Aorta (tissue), 5 donors: ENCODE measurements around the gene NPR1. TPM values are rescaled to one million over a fixed set of nuclear protein-coding genes. Genes with fewer than 3 reads are reported as not detected.
"Not testable (repeated sequence)": the region's sequence is repeated elsewhere in the genome, so short reads cannot be mapped to it uniquely, and the experiment has no call there.

ENCODE experiments used
- ATAC-seq: fragments of 200-7000 bp; cut with Tn5 transposase; one replicate; pipeline ENCODE4 v1.9.1; 2022; ENCODE audit warnings: moderate library complexity; ENCODE audit not compliant: low FRiP score
- DNase-seq, 2 donors: peaks; one replicate each; pipeline ENCODE4 v3.0.0-alpha.2; 2020
- H3K27ac ChIP-seq, 2 donors: one replicate each; pipeline ENCODE4 v1.5.1; 2013; ENCODE audit warnings: low read length in 2 of 2, mild to moderate bottlenecking in 2 of 2, moderate library complexity in 2 of 2, control low read depth in 1 of 2, inconsistent platforms in 1 of 2, low read depth in 1 of 2
- H3K27me3 ChIP-seq, 2 donors: one replicate each; pipeline ENCODE4 v1.6.1; 2013; ENCODE audit warnings: control low read depth in 1 of 2, low read length in 1 of 2, mild to moderate bottlenecking in 1 of 2, moderate library complexity in 1 of 2; ENCODE audit not compliant: insufficient read depth in 2 of 2, control insufficient read depth in 1 of 2
- H3K36me3 ChIP-seq, 2 donors: one replicate each; pipeline ENCODE4 v1.6.1; 2013; ENCODE audit warnings: control low read depth in 1 of 2, low read length in 1 of 2, mild to moderate bottlenecking in 1 of 2; ENCODE audit not compliant: insufficient read depth in 2 of 2, control insufficient read depth in 1 of 2
- H3K4me1 ChIP-seq, 2 donors: one replicate each; pipeline ENCODE4 v1.6.1; 2013; ENCODE audit warnings: low read length in 2 of 2, control low read depth in 1 of 2, mild to moderate bottlenecking in 1 of 2, moderate library complexity in 1 of 2; ENCODE audit not compliant: insufficient read depth in 2 of 2, control insufficient read depth in 1 of 2
- H3K4me3 ChIP-seq, 2 donors: one replicate each; pipeline ENCODE4 v1.5.1; 2013; ENCODE audit warnings: low read length in 2 of 2, control low read depth in 1 of 2, mild to moderate bottlenecking in 1 of 2
- H3K9me3 ChIP-seq: one replicate; pipeline ENCODE4 v1.6.1; 2013; ENCODE audit warnings: mild to moderate bottlenecking, low read length; ENCODE audit not compliant: control insufficient read depth
- WGBS, 2 donors: extraction: QIAGEN DNeasy Blood & Tissue Kit; methylation state at CpG; one replicate each; pipeline ENCODE4 v1.1.7; 2013; 5-methylcytosine and 5-hydroxymethylcytosine counted together
- intact Hi-C, 2 donors: fragments of 100-400 bp; cut with DNase I; formaldehyde crosslinking; loops; one replicate each; pipeline versions ENCODE4 v1.14.2 to v1.15.0; 2022
- polyA plus RNA-seq, 2 donors: library from polyadenylated mRNA; stranded (reverse); fragments of 200-250 nt; gene quantifications; one replicate each; pipeline ENCODE4 v1.2.3, GENCODE V29; 2013
- total RNA-seq, 2 donors: library from RNA; stranded (reverse); fragmentation: NEBNext Ultra II Directional; extraction: Animal tissue kit (Norgen Biotek cat#: 25700); gene quantifications; one replicate each; pipeline ENCODE4 v1.2.1, GENCODE V29; 2021
- donor health status: healthy with polysubstance abuse.
- donor health status: Bipolar disorder and iron deficiency.
- donor health status: DM: no; HTN: no; CAD: no.
- donor health status: DM: no; HTN: no; CAD: no.
- donor health status: DM: yes; HTN: yes; CAD: no.

The NPR1 gene
- total and polyA plus RNA-seq, 4 donors, result 39.4 to 168 (median 113) TPM

DNA sequence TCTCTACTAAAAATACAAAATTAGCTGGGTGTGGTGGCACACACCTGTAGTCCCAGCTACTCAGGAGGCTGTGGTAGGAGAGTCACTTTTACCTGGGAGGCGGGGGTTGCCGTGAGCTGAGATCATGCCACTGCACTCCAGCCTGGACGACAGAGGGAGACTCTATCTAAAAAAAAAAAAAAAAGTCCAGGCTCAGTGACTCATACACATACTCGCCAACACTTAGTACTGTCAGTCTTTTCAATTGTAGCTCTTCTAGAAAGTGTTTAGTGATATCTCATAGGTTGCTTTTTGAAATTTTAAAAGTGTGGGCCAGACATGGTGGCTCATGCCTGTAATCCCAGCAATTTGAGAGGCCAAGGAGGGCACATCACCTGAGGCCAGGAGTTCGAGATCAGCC is 37.7 kb downstream of the NPR1 start:
- ATAC-seq, H3K9me3 ChIP-seq, H3K27me3 ChIP-seq, H3K36me3 ChIP-seq, H3K4me1 ChIP-seq, H3K4me3 ChIP-seq, DNase-seq, H3K27ac ChIP-seq, intact Hi-C loops: not testable (repeated sequence)
- WGBS, 2 donors, result 80 to 83% methylated on average over 5 of the region's 5 CpGs

DNA sequence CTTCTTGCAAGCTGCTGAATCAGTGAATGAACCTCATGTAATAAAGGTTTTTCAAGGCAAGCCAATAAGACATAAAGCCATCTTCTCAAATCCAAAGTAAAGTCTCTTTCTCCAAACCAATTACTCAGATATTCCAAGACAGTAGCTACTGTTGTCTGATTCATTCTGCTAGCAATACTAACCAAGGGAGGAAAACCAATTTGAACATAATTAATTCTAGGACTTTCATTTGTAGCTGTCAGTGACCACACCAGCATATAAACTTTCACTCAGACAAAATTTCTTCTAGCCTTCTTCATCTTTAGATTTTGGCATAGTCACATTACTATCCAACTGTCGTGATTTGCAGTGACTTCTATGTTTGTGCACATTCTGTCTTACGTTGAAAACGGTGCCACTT is 38.8 kb downstream of the NPR1 start:
- intact Hi-C loops, result no loop called here
- H3K27ac ChIP-seq, result no peak overlapping the region
- 79 to 81% methylated on average over 3 of the region's 3 CpGs for WGBS, 2 donors
- no peaks in the 10 kb centered on the region for H3K9me3 ChIP-seq
- H3K4me1 ChIP-seq, result no peaks in the 10 kb centered on the region
- DNase-seq (no peak), ATAC-seq (no peak)
- no peak overlapping the region for H3K4me3 ChIP-seq
- H3K27me3 ChIP-seq, result no peaks in the 10 kb centered on the region
- no peaks in the 10 kb centered on the region for H3K36me3 ChIP-seq

DNA sequence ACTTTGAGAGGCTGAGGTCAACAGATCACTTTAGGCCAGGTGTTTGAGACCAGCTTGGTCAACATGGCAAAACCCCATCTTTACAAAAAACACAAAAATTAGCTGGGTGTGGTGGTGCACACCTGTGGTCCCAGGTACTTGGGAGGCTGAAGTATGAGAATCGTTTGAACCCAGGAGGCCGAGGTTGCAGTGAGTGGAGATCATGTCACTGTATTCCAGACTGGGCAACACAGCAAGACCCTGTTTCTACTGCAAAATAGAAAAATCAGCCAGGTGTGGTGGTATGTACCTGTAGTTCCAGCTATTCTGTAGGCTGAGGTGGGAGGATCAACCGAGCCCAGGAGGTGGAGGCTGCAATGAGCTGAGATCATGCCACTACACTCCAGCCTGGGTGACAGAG is 45.2 kb downstream of the NPR1 start:
- intact Hi-C loops, result no loop called here
- DNase-seq (no peak), ATAC-seq (no peak)
- no peaks in the 10 kb centered on the region for H3K4me1 ChIP-seq
- no peaks in the 10 kb centered on the region for H3K27me3 ChIP-seq
- H3K27ac ChIP-seq, result no peak overlapping the region
- H3K9me3 ChIP-seq, result no peaks in the 10 kb centered on the region
- H3K4me3 ChIP-seq, result no peak overlapping the region
- no peaks in the 10 kb centered on the region for H3K36me3 ChIP-seq
- WGBS, 2 donors, result 93 to 96% methylated on average over 3 of the region's 3 CpGs

DNA sequence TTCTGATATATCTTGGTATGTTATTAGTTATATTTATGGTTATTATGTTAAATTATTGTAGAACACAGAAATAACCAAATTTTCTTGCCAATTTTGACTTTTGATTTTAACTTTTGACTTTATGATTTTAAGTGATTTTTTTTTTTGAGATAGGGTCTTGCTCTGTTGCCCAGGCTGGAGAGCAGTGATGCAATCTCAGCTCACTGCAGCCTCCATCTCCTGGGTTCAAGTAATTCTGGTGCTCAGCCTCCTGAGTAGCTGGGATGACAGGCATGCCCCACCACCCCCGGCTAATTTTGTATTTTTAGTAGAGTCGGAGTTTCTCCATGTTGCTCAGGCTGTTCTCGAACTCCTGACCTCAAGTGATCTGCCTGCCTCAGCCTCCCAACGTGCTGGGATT is 46.1 kb downstream of the NPR1 start:
- whole genome bisulfite sequencing, 2 donors, result 88 to 89% methylated on average over 4 of the region's 4 CpGs
- DNase-seq, H3K36me3 ChIP-seq, H3K4me1 ChIP-seq, H3K27me3 ChIP-seq, H3K27ac ChIP-seq, ATAC-seq, H3K4me3 ChIP-seq, intact Hi-C loops, H3K9me3 ChIP-seq: not testable (repeated sequence)

DNA sequence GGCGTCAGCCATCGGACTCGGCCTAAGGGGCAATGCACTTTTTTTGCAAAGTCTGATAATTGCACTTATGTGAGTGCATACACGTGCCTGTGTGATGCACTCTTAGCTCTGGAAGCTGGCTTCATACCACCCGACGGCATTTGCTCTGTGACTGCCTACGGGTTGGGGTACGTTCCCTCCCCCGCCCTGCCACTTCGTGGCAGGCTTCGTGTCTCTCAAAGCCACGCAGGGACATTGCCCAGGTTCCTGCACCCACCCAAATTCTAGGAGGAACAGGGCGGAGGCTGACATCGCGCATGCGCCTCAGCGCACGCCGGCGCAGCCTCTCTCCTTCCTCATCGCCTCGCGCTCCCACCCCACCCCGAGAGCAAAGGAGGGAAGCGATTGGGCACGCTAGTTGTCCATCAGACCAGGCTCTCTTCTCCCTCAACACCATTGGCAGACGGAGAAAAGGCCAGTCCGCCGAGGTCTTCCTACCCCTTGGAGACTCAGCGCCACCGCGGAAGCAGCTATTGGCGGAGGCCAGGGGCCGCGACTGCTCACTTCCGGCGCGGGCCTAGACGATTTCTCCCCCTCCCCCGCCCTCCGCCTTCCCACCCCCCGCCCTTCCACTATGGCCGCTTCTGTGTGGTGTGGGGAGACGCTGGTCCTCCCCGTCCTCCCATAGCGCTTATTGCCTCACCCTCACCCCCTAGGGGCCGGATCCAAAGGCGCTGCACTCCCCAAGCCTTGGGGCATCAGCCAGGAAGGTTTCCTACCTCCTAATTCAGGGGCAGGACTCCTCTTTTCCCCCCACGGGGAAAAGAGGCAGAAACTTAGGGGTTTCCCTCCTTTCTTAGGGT is 49.2 kb downstream of the NPR1 start, which contains the start of gene INTS3:
INTS3 (plus strand) TSS at position 588 of the 842 bp plus-strand sequence. CDS start 585 bp downstream, outside the sequence.
- Histone ChIP-seq H3K36me3 (no peaks in the 10 kb centered on the region), H3K27me3 (no peaks in the 10 kb centered on the region), H3K4me1 (no peaks in the 10 kb centered on the region), H3K27ac (peak within 1 kb of the TSS; percentile 84 to 99), H3K9me3 (no peaks in the 10 kb centered on the region), H3K4me3 (peak within 1 kb of the TSS; percentile 82 to 89)
- peak; percentile 100 for ATAC-seq
- intact Hi-C loops, result loop anchor here in 1 of 2 donors (1.0 to 2.0 kb wide), 2 partner anchors 21 to 30 kb away; no protein-coding TSS in a partner anchor
- WGBS, 2 donors, result 0 to 1% methylated on average over 48 to 49 of the region's 49 CpGs
- peak; percentile 100 for DNase-seq

DNA sequence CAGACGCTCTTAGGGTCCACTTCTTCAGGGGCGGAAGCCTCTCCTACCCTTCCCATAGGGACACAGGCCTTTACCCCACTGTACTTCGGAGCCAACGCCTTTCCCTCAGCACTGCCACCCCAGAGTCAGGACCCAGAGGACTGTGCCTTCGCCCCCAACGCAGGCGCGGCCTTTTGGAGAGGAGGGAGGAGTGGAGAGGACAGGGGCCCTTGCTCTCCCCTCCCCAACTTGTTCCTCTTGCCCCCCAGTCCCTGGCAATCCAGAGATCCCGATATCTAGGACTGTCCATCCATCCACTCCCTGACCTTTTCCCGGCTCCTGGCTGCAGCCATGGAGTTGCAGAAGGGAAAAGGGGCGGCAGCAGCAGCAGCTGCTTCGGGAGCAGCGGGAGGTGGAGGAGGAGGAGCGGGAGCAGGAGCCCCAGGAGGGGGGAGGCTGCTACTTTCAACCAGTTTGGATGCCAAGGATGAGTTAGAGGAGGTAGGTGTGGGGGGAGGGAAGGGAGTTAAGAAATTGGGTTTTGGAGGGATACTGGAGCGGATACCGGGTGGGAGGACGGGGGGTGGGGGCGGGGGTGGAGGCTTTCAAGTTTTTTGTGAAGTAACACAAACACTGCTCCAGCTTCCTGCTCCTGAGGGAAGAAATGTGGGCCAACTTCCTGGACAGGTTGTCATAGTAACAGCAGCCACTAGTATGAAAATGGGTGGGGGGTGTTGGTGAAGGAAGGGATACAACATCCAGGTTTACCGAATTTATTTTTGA is 50.0 kb downstream of the NPR1 start:
- no peaks in the 10 kb centered on the region for H3K36me3 ChIP-seq
- H3K4me1 ChIP-seq, result no peaks in the 10 kb centered on the region
- peak overlapping the region; percentile 82 to 89 for H3K4me3 ChIP-seq
- H3K27me3 ChIP-seq, result no peaks in the 10 kb centered on the region
- H3K27ac ChIP-seq, result peak overlapping the region; percentile 84 to 99
- ATAC-seq (peak; percentile 51), DNase-seq (peak; percentile 65 to 78)
- 0 to 1% methylated on average over 18 to 19 of the region's 19 CpGs for WGBS, 2 donors
- intact Hi-C loops, result loop anchor here in 1 of 2 donors (2.0 kb wide), 1 partner anchor 20 kb away; no protein-coding TSS in a partner anchor
- H3K9me3 ChIP-seq, result no peaks in the 10 kb centered on the region

DNA sequence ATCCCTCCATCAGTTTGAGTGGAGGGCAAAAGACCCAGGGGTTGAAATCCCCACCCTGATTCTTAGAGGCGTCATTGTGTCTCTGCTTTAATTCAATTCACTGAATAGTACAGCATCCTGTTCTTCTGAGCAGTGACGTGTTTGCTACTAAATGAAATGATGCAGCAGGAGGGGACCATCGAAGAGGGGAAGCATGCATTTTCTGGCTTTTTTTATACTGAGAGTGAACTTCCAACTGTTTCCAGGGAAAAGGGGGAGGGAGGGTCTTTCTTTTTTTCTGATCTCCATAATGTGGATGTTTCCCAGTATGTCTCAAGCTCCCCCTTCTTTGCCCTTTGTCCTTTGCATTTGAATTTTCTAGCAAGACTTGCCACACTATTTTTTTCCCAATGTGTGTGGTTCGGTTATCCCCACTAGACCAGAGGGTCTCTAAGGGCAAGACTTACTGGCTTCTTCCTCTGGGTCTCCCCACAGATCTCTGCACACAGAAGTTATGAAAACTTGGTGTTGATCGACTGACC is 52.0 kb downstream of the NPR1 start:
- H3K4me1 ChIP-seq, result peaks cover 0 to 8% of the 10 kb centered on the region in 2 donors
- 29 to 32% methylated on average over 5 of the region's 5 CpGs for WGBS, 2 donors
- ATAC-seq (no peak), DNase-seq (no peak)
- no peaks in the 10 kb centered on the region for H3K9me3 ChIP-seq
- no peak overlapping the region for H3K4me3 ChIP-seq
- H3K27me3 ChIP-seq, result no peaks in the 10 kb centered on the region
- H3K27ac ChIP-seq, result peak overlapping the region in 1 of 2 donors; percentile 83
- H3K36me3 ChIP-seq, result no peaks in the 10 kb centered on the region
- intact Hi-C loops, result no loop called here

DNA sequence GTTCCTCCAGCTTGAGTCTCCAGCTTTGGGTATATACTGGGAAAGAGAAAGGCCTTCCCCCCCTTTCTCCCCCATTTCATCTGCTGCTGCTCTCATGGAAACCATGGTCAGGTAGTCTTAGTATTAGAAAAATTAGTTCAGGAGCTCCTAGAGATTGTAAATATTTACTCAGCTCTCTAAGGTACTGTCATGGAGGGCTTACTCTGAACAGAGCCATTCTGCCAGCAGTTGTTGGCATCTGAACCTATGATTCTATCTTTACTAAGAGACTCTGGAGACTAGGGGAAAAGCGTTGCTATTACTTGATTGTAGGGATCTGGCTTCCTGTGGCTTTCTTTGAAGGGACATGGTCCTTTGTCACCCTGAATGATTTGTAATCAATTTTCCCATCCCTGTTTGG is 55.5 kb downstream of the NPR1 start:
- peaks cover 0 to 2% of the 10 kb centered on the region in 2 donors for H3K36me3 ChIP-seq
- peaks cover 0 to 8% of the 10 kb centered on the region in 2 donors for H3K4me1 ChIP-seq
- intact Hi-C loops, result no loop called here
- H3K9me3 ChIP-seq, result no peaks in the 10 kb centered on the region
- DNase-seq (no peak), ATAC-seq (no peak)
- H3K27ac ChIP-seq, result peak overlapping the region; percentile 11 to 51
- H3K27me3 ChIP-seq, result no peaks in the 10 kb centered on the region
- 0 to 10% methylated on average over 1 of the region's 1 CpG for WGBS, 2 donors
- H3K4me3 ChIP-seq, result no peak overlapping the region
